ENCODE results near the gene RFFL.

RFFL gene

DNA sequence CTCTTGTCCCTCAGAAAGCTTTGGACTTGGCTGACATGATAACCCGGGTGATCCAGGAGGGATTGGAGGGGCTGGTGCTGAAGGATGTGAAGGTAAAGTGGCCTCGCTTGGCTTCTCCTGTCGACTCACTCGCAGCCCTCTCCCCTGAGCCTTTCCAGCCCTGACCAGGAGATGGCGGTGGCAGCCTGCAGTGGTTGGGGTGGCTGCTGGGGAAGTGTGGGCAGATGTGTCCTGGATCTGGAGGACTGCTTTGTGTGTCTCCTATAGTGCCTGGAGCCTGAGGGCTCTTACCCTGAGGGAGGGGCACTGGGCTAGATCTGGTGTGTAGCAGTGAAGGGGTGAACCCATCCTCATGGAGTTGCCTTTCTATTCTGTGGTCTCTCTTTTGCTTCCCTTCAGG lies 65.3 kb downstream of the RFFL start:
- Mint-ChIP-seq H3K4me3 (no peak overlapping the region), H3K27me3 (ENCODE audit: low read depth) (no peaks in the 10 kb centered on the region), H3K36me3 (ENCODE audit: low read depth) (peaks cover 43% of the 10 kb centered on the region), H3K4me1 (ENCODE audit: low read depth) (peaks cover 5% of the 10 kb centered on the region), H3K27ac (peak overlapping the region; percentile 67), H3K9me3 (no peaks in the 10 kb centered on the region)
- peak; percentile 67 for DNase-seq (ENCODE audit: low spot score)

DNA sequence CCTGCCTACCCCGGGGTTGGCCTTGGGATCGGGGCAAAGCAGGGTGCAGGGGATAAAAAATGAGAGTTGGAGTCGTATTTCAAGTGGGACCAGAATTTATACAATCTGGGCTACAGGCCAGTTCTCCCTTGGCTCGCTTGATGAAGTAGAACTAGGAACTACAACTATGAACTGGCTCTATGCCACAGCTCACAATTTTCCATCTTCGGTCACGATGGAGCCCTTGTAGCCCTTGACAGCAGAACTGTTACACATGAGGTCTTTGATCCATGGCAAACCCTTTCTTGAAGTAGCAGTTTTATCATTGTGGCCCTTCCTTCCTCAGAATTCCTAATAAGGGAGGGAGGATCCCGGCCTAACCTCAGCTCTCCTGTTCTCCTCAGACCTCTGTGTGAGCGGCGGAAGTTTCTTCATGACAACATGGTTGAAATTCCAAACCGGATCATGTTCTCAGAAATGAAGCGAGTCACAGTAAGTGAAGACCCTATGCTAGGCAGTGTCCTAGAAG lies 66.1 kb downstream of the RFFL start:
- peaks cover 43% of the 10 kb centered on the region for H3K36me3 Mint-ChIP-seq (ENCODE audit: low read depth)
- no peak overlapping the region for H3K4me3 Mint-ChIP-seq
- H3K27ac Mint-ChIP-seq = no peak overlapping the region
- peaks cover 5% of the 10 kb centered on the region for H3K4me1 Mint-ChIP-seq (ENCODE audit: low read depth)
- no peaks in the 10 kb centered on the region for H3K27me3 Mint-ChIP-seq (ENCODE audit: low read depth)
- DNase-seq (ENCODE audit: low spot score) = no peak
- no peaks in the 10 kb centered on the region for H3K9me3 Mint-ChIP-seq

DNA sequence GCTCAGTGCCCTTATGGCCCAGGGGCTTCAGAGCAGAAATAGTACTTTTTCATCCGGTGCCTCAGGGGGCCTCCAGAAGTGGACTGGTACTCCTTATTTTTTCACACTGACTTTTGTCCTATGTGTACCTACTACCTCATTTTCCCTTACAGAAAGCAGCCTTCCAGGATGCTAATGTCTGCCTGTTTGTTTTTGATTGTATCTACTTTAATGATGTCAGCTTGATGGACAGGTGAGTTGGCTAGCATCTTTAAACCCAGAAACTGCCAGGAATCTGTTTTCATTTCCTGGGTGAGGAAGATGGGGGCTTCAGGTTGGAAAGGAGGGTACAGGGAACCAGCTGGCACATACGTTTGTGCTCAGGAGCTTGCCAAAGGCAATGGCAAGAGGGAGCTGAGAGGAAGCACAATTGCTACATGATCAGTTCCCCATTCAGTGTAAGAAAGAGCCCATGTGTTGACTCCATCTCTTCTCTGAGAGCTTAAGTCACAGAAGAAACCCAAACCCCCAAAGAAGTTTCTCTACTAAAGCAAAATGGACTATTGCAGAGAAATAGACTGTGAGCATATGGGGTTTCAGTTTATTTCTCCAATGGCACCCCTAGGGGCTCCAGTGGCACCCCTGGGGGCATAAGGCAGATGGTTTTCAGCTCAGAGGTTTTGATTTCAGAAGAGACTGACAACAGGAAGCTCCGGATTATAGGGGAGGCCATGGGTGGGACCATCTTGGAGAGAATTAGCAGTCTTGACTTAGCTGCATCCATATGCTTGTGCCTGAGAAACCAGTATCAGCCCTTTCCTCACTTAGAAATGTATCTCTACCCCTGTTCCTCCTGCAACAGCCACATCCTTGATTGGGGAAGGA lies 66.9 kb downstream of the RFFL start:
- no peak overlapping the region for H3K4me3 Mint-ChIP-seq

DNA sequence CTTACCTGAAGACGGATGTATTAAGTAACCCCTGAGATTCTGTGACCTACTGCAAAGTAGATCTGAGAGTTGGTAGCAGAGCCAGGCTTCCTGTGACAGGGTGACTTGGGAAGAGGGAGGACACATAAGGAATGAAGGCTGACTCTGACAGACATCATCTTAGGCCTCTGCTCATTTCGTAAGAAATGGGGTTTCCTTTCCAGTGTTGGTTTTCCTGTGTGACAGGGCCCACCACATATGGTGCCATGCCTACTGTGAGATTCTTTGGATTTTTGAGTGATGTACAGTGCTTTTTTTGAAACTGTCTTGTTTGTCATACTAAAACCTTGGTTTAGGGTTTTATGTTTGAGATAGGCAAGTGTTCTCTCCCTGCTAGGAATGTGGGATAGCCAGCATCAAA lies 70.5 kb downstream of the RFFL start:
- Mint-ChIP-seq H3K36me3 (ENCODE audit: low read depth) (peaks cover 57% of the 10 kb centered on the region), H3K4me3 (no peak overlapping the region), H3K27me3 (ENCODE audit: low read depth) (no peaks in the 10 kb centered on the region), H3K4me1 (ENCODE audit: low read depth) (peaks cover 10% of the 10 kb centered on the region), H3K27ac (no peak overlapping the region), H3K9me3 (no peaks in the 10 kb centered on the region)
- no peak for DNase-seq (ENCODE audit: low spot score)

More for the DNA sequence above, 66.9 kb downstream of the RFFL start:
- Mint-ChIP-seq H3K27me3 (ENCODE audit: low read depth) (no peaks in the 10 kb centered on the region), H3K27ac (no peak overlapping the region), H3K4me1 (ENCODE audit: low read depth) (peaks cover 5% of the 10 kb centered on the region), H3K36me3 (ENCODE audit: low read depth) (peaks cover 42% of the 10 kb centered on the region), H3K9me3 (no peaks in the 10 kb centered on the region)
- DNase-seq (ENCODE audit: low spot score) = no peak

DNA sequence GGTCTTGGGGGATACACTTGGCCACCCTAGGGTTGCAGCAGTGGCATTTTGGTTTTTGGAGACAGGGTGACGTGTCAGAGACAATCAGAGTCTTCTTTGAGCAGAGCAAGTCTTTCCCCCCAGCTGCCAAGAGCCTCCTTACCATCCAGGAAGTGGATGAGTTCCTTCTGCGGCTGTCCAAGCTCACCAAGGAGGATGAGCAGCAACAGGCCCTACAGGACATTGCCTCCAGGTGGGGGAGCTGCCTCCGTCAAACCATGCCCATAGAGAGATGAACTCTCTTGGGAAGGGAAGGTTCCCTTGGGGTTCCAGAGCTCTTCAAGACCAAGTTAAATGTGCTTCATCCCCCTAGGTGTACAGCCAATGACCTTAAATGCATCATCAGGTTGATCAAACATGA lies 71.9 kb downstream of the RFFL start:
- DNase-seq (ENCODE audit: low spot score) = no peak
- Mint-ChIP-seq H3K27me3 (ENCODE audit: low read depth) (no peaks in the 10 kb centered on the region), H3K9me3 (no peaks in the 10 kb centered on the region), H3K36me3 (ENCODE audit: low read depth) (peaks cover 57% of the 10 kb centered on the region), H3K27ac (no peak overlapping the region), H3K4me3 (no peak overlapping the region), H3K4me1 (ENCODE audit: low read depth) (peaks cover 13% of the 10 kb centered on the region)

DNA sequence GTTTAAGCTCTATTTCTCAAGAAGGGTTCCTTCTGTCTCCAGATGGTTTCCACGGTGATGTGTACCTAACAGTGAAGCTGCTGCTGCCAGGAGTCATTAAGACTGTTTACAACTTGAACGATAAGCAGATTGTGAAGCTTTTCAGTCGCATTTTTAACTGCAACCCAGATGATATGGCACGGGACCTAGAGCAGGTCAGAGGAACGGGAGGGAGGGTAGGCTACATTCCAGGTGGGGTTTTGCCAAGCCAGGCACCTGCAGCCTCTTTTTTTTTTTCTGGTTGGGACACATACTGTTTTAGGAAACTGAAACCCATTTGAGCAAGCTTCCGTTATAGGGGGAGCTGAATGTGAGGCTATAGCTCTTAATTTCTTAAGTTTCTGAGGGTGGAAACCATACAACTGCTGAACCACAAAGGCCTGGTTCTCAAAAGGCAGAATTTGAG lies 72.6 kb downstream of the RFFL start:
- Mint-ChIP-seq H3K27ac (no peak overlapping the region), H3K36me3 (ENCODE audit: low read depth) (peaks cover 62% of the 10 kb centered on the region), H3K4me1 (ENCODE audit: low read depth) (peaks cover 13% of the 10 kb centered on the region), H3K27me3 (ENCODE audit: low read depth) (no peaks in the 10 kb centered on the region), H3K4me3 (no peak overlapping the region), H3K9me3 (no peaks in the 10 kb centered on the region)
- no peak for DNase-seq (ENCODE audit: low spot score)

DNA sequence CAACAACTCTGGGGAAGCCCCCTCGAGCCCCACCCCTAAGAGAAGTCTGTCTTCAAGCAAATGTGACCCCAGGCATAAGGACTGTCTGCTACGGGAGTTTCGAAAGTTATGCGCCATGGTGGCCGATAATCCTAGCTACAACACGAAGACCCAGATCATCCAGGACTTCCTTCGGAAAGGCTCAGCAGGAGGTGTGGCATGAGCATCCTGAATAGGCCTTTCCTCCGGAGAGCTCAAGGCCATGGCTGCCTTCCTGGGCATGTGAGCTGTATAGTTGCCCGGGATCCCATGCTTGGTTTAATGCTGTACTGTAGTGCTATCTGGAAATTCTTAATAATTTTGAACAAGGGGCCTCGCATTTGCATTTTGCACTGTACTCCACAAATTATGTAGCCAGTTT lies 74.0 kb downstream of the RFFL start:
- Mint-ChIP-seq H3K4me1 (ENCODE audit: low read depth) (peaks cover 17% of the 10 kb centered on the region), H3K27ac (no peak overlapping the region), H3K27me3 (ENCODE audit: low read depth) (no peaks in the 10 kb centered on the region), H3K4me3 (no peak overlapping the region), H3K9me3 (no peaks in the 10 kb centered on the region), H3K36me3 (ENCODE audit: low read depth) (peaks cover 62% of the 10 kb centered on the region)
- no peak for DNase-seq (ENCODE audit: low spot score)

DNA sequence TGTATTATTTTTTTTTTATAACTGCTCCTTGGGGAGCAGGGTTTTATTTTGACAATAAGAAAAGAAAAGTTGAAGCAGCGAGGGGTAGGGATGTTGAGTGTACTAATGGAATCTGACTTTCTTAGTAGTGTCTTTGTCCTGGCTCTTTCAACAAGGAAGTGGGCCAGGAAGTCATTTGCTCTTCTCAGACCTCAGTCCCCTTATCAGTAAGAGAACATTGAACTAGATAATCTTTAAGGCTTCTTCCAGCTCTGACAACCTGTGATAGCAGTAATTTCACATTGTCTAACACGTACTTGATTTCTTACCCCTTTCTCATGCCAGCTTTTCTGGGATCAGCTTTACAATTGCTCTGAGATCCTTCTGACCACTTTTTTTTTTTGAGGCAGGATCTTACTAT lies 74.9 kb downstream of the RFFL start:
- peak overlapping the region; percentile 10 for H3K27ac Mint-ChIP-seq
- peaks cover 65% of the 10 kb centered on the region for H3K36me3 Mint-ChIP-seq (ENCODE audit: low read depth)
- H3K4me3 Mint-ChIP-seq = no peak overlapping the region
- DNase-seq (ENCODE audit: low spot score) = no peak
- H3K9me3 Mint-ChIP-seq = no peaks in the 10 kb centered on the region
- no peaks in the 10 kb centered on the region for H3K27me3 Mint-ChIP-seq (ENCODE audit: low read depth)
- peaks cover 22% of the 10 kb centered on the region for H3K4me1 Mint-ChIP-seq (ENCODE audit: low read depth)

DNA sequence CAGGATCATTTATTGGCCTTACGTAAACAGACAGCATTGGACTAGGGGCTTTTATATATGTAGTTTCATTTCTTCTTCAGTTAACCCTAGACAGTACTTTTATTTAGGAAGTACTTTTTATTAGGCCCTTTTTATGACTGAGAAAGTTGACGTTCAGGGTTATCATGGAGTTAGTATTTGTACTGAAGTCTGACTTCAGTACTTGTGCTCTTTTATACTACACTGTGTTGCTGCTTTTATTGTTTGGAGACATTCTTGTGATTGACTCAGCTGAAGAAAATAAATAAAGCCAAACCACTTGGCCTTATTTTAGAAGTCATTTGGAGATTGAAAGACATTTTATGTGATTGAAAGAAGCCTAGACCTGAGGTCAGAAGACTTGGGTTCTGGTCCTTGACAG lies 76.3 kb downstream of the RFFL start:
- H3K4me3 Mint-ChIP-seq = no peak overlapping the region
- H3K36me3 Mint-ChIP-seq (ENCODE audit: low read depth) = peaks cover 64% of the 10 kb centered on the region
- no peak for DNase-seq (ENCODE audit: low spot score)
- no peaks in the 10 kb centered on the region for H3K27me3 Mint-ChIP-seq (ENCODE audit: low read depth)
- H3K27ac Mint-ChIP-seq = no peak overlapping the region
- H3K4me1 Mint-ChIP-seq (ENCODE audit: low read depth) = peaks cover 33% of the 10 kb centered on the region
- H3K9me3 Mint-ChIP-seq = no peaks in the 10 kb centered on the region

DNA sequence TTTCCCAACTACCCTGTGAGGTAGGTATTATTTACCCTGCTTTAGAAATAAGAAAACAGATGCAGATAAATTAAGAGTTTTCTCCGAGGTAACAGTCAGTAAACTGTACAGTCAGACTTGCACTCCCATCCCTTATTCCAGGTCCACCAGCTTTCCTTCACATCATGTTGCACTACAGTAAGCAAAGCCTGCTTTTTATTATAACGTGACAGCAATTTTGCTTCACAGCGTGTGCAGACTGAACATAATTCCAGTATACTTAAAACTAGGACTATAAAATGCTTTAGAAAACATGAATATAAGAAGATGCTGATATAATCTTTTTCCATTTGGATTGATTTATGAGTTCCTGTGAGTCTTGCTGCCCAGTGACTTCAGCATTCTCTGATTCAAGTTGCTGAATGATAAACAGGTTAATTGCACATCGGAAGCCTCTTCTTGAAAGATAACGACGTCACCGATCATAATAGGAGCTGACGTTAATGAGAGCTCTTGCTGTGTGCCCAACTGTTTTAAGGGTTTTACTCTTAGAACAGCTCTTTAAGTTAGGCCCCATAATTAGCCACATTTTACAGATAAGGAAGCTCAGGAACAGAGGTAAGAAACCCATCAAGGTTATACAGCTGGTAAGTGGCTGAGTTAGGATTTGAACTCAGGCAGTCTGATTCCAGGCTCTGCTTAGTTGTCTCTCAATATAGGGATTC lies 81.8 kb downstream of the RFFL start:
- Mint-ChIP-seq H3K36me3 (ENCODE audit: low read depth) (peaks cover 31% of the 10 kb centered on the region), H3K4me3 (peak overlapping the region; percentile 97), H3K4me1 (ENCODE audit: low read depth) (peaks cover 42% of the 10 kb centered on the region), H3K27ac (peak overlapping the region; percentile 94), H3K27me3 (ENCODE audit: low read depth) (no peaks in the 10 kb centered on the region), H3K9me3 (no peaks in the 10 kb centered on the region)
- DNase-seq (ENCODE audit: low spot score) = no peak

DNA sequence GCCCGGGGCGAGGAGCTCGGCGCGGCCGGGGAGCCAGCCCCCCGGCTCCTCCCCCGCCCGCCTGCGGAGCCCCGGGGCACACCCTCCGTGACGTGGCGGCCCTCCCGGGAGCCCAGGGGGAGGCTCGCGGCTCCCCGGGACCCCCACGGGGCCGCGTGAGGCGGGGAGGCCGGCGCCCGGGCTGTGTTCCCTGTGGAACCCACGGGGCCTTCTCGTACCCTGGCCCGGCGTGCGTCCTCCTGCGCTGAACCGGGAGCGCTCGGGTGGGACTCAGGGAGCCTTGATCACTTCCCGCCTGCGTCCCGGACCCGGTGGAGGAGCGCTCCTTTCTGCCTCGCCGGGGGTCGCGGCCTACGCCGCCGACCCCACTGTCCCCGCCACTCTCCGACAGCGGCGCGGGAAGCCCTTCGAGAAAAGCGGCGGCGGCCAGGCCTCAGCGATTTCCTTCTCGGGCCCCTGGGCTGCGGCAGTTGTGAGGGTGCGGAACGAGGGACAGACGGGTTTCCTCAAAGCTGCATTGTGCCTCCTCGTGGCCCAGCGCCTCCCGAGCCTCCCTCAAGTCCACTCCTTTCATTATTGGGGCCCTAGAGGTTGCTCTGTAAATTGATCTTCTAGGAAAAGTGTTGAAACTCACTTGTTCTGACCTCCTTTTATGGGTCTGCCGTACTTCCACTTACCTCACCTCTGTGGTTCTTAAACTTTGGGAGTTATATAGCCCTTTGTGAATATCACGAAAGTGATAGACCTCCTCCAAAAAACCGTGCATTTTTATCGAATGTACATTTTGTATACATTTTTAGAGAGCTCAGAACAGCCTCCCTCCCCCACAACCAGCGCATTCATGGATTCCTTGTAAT lies 82.6 kb downstream of the RFFL start:
- Mint-ChIP-seq H3K9me3 (no peaks in the 10 kb centered on the region), H3K4me3 (peak overlapping the region; percentile 97), H3K4me1 (ENCODE audit: low read depth) (peaks cover 46% of the 10 kb centered on the region), H3K27ac (peak overlapping the region; percentile 94), H3K27me3 (ENCODE audit: low read depth) (no peaks in the 10 kb centered on the region), H3K36me3 (ENCODE audit: low read depth) (peaks cover 26% of the 10 kb centered on the region)
- DNase-seq (ENCODE audit: low spot score) = peak; percentile 73

DNA sequence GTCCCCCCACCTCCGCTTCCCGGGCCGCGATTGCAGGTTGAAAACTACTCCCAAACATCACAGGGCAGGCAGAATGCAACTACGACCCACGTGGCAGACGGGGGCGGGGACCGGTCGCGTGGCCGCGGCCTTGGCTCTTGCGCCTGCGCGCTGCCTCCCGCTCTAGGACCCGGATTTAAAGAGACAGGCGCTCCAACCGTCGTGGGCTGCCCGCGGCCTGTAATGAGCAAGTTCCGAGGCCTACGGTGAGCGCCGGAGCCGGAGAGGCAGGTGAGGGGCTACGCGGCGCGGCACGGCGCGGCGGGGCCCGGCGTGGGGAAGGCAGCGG lies 83.2 kb downstream of the RFFL start, which contains the start of gene LIG3:
Gene LIG3, plus strand, starts transcription at position 160 of the 328 bp plus-strand sequence. CDS start 2,494 bp downstream, outside the sequence.
- Mint-ChIP-seq H3K27ac (peak within 1 kb of the TSS; percentile 96), H3K4me3 (peak within 1 kb of the TSS; percentile 97), H3K9me3 (no peaks in the 10 kb centered on the region), H3K27me3 (ENCODE audit: low read depth) (no peaks in the 10 kb centered on the region), H3K4me1 (ENCODE audit: low read depth) (peaks cover 49% of the 10 kb centered on the region), H3K36me3 (ENCODE audit: low read depth) (peaks cover 21% of the 10 kb centered on the region)
- DNase-seq (ENCODE audit: low spot score) = peak; percentile 96

DNA sequence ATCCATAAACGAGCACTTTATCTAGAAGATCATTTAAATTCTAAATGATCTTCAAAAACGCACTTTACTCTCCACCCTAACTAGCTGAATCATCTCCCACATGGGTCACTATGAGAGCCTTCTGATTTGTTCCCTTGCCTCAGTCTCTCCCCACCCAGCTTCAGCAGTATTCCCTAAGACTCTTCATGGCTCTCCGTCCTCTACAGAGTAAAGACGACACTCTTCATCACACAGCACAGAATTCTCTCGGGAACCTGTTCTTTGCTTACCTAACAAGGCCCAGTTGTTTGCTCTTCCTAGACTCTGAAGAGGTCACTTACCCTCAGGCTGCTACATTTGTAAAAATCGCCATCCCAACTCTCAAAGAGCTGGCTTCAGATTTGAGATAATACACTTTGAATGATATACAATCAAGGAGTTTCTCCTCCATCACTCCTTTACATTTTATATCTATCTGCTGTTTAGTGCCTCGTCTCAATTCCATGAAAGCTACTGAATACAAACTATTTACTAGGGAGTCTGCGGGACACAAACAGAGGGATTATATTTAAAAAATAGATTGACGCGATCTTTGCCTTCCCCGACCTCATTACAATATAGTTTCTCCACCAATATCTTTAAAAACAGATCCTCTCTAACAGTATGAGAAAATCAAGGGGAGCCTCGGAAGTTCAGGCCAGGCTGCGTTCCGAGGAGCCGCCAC lies 83.7 kb downstream of the RFFL start:
- H3K4me3 Mint-ChIP-seq = peak overlapping the region; percentile 96
- H3K36me3 Mint-ChIP-seq (ENCODE audit: low read depth) = peaks cover 17% of the 10 kb centered on the region
- no peaks in the 10 kb centered on the region for H3K27me3 Mint-ChIP-seq (ENCODE audit: low read depth)
- H3K4me1 Mint-ChIP-seq (ENCODE audit: low read depth) = peaks cover 53% of the 10 kb centered on the region
- H3K27ac Mint-ChIP-seq = peak overlapping the region; percentile 96
- no peak for DNase-seq (ENCODE audit: low spot score)
- no peaks in the 10 kb centered on the region for H3K9me3 Mint-ChIP-seq

All from T-helper 2 cell treated with Interferon-gamma antibody and Interleukin-4, amounts not matched to agents 5 μg/mL and 100 μg/mL, for 36 hours (primary cell).